PC-3 (cell line): ENCODE measurements around the gene TAS2R60.

Source experiments
- EZH2phosphoT487 ChIP-seq: fragments of 300-600 bp; sonication (generic); IDR thresholded peaks from 2 replicates; pipeline ENCODE4 v1.6.1; 2018; ENCODE audit warnings: mild to moderate bottlenecking, antibody characterized with exemption, low read length, borderline replicate concordance
- TF ChIP-seq, protein P1 (sequence below): fragments of 300-600 bp; sonication (generic); conservative IDR thresholded peaks from 2 replicates; pipeline ENCODE4 v1.5.1; 2017; ENCODE audit warnings: antibody characterized with exemption, low read depth, mild to moderate bottlenecking, low read length

DNA sequence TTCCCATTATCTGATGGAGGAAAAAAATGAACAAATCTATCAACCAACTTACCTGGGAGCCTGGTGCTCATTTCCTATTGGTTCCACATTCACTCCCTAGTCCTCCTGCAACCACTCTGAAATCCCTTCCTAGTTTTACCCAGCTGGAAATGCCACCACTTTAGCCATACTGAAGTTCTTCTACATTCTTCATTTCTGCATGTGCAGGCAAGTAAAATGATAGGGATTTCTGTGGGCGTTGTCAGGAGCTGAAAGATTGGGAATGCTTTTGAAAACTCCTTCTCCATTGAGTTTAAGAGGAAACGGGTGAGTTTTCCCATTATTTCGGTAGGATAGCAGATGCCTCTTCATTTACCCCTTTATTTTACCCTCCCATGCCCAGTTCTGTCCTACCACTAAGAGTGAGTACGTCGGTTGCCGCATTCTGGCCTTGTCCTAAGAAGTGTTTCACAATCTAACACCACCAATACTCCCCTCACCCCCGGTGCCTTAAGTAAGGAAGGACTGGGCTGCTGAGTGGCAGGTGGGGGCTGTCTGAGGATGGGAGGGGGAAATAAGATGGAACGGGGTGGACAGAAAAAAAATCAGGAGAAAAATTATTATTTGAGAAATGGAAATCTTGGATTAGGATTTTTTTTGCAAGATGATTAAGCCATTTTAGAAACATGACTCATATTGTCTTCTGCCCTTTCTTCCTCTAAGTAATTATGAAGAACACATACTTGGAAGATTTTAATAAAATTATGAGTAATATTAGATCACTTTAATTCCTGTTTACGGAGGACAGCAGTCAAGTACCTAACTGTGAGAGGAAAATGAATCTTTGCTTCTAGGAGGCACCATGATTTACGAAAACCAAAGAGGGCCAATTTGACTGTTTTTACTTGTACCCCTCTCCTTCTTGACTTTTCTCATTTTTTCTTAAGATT, 13.2 kb upstream of the TAS2R60 start:
- TF ChIP-seq, protein P1, sequence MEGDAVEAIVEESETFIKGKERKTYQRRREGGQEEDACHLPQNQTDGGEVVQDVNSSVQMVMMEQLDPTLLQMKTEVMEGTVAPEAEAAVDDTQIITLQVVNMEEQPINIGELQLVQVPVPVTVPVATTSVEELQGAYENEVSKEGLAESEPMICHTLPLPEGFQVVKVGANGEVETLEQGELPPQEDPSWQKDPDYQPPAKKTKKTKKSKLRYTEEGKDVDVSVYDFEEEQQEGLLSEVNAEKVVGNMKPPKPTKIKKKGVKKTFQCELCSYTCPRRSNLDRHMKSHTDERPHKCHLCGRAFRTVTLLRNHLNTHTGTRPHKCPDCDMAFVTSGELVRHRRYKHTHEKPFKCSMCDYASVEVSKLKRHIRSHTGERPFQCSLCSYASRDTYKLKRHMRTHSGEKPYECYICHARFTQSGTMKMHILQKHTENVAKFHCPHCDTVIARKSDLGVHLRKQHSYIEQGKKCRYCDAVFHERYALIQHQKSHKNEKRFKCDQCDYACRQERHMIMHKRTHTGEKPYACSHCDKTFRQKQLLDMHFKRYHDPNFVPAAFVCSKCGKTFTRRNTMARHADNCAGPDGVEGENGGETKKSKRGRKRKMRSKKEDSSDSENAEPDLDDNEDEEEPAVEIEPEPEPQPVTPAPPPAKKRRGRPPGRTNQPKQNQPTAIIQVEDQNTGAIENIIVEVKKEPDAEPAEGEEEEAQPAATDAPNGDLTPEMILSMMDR: no peak
- no peak for TF ChIP-seq EZH2phosphoT487
